ENCODE results near the gene BEST1.

- no peak for TF ChIP-seq SP2 (CRISPR knock-in tag; IDR thresholded peaks at IDR 0.05)
- TF ChIP-seq, protein P1, sequence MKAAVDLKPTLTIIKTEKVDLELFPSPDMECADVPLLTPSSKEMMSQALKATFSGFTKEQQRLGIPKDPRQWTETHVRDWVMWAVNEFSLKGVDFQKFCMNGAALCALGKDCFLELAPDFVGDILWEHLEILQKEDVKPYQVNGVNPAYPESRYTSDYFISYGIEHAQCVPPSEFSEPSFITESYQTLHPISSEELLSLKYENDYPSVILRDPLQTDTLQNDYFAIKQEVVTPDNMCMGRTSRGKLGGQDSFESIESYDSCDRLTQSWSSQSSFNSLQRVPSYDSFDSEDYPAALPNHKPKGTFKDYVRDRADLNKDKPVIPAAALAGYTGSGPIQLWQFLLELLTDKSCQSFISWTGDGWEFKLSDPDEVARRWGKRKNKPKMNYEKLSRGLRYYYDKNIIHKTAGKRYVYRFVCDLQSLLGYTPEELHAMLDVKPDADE (CRISPR knock-in tag; IDR thresholded peaks at IDR 0.05): no peak
- no peak for TF ChIP-seq POLR2A (IDR thresholded peaks at IDR 0.05; ENCODE audit: insufficient read depth in 1 of 2, low read depth in 2 of 2, low read length in 2 of 2)
- TF ChIP-seq POLR2AphosphoS5 (IDR thresholded peaks at IDR 0.05; ENCODE audit: low read depth, low read length): no peak
- TF ChIP-seq ZZZ3 (CRISPR knock-in tag; IDR thresholded peaks at IDR 0.05; ENCODE audit: borderline replicate concordance): no peak
- no peak for TF ChIP-seq CTCF (CRISPR knock-in tag; IDR thresholded peaks at IDR 0.05)
- no peak for TF ChIP-seq MAX (IDR thresholded peaks at IDR 0.05)
- no peak for TF ChIP-seq TFE3 (CRISPR knock-in tag; IDR thresholded peaks at IDR 0.05)
- no peak for TF ChIP-seq DDIT3 (CRISPR knock-in tag; IDR thresholded peaks at IDR 0.05)
- TF ChIP-seq JUNB (CRISPR knock-in tag; IDR thresholded peaks at IDR 0.05; ENCODE audit: borderline replicate concordance): no peak
- TF ChIP-seq MEF2D (CRISPR knock-in tag; IDR thresholded peaks at IDR 0.05): no peak
These were observed 27.6 kb upstream of the BEST1 start for GRCh38 chr11:61922539-61922938.
